Activated naive CD8-positive, alpha-beta T cell (primary cell): ENCODE data around the gene CPHXL.

ENCODE experiments used
- H3K27ac Mint-ChIP-seq: one replicate; pipeline ENCODE4 v1.8.0; 2021; ENCODE audit warnings: mixed read lengths
- H3K27me3 Mint-ChIP-seq: one replicate; pipeline ENCODE4 v1.8.0; 2021; ENCODE audit warnings: mixed read lengths
- H3K36me3 Mint-ChIP-seq: one replicate; pipeline ENCODE4 v1.8.0; 2021; ENCODE audit warnings: mixed read lengths
- H3K4me1 Mint-ChIP-seq: one replicate; pipeline ENCODE4 v1.8.0; 2021; ENCODE audit warnings: low read depth, mixed read lengths
- H3K4me3 Mint-ChIP-seq: one replicate; pipeline ENCODE4 v1.8.0; 2021; ENCODE audit warnings: mild to moderate bottlenecking, mixed read lengths
- H3K9me3 Mint-ChIP-seq: one replicate; pipeline ENCODE4 v1.8.0; 2021; ENCODE audit warnings: low read depth, mixed read lengths

The CPHXL gene

DNA sequence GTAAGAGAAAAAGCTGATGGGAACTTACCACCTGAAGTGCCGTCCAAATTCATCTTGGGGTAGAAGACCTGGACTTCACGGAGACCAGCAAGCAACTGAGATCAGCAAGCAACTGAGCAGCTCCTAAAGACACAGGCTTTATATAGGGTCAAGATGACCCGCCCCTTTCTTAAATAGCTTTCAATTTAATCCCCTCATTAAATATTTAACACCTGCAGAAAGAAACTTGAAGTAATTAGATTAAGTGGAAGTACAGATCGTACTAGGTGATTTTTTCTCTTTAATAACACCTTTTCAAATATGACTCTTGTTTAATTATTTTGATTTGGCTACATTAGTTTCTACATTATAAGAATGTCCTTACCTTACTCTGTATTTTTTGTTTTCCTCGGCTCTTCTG lies at the start of gene CPHXL:
Gene CPHXL (minus strand): TSS at position 101 of the 400 bp plus-strand sequence. CDS start 48 bp downstream, at position 53.
- no peak within 1 kb of the TSS for H3K27ac Mint-ChIP-seq
- no peaks in the 10 kb centered on the region for H3K4me1 Mint-ChIP-seq
- H3K9me3 Mint-ChIP-seq = peaks cover 7% of the 10 kb centered on the region
- no peak within 1 kb of the TSS for H3K4me3 Mint-ChIP-seq
- H3K36me3 Mint-ChIP-seq = no peaks in the 10 kb centered on the region
- peaks cover 1% of the 10 kb centered on the region for H3K27me3 Mint-ChIP-seq

DNA sequence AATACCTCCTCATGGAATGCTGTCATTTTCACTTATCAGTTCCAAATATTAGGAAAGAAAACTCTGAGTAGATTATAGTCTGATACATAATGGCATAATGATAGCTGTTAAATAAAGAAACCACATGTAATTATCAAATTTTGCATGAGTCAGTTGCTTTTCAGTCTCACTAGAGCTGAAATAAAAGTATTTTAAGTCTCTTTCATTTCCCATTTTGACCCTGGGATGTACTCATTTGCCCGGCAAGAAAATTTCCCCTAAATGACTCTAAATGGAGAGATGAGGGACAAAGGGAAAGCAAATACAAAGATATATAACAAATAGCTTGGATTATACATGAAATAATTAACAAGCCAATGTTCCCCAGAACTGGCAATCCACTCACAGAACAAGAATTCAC lies 47.9 kb upstream of the CPHXL start:
- H3K27me3 Mint-ChIP-seq = peaks cover 26% of the 10 kb centered on the region
- no peaks in the 10 kb centered on the region for H3K4me1 Mint-ChIP-seq

DNA sequence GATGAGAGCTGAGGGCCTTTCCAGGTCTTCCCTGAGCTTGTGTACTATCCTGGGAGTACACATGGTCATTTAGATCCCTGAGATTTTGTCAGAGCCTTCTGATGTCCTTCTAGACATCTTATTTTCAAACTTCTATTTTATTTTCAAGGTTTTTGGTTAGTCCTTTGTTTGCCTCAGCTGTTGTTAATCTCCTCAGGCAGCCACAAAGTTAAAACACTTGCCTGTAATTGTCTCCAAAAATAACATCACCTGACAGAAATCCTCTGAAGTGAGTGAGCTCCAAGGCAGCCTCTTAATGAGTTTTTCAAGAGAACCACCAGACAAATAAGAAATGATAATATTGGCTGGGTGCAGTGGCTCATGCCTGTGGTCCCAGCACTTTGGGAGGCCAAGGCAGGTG lies 43.8 kb upstream of the CPHXL start:
- no peak overlapping the region for H3K4me3 Mint-ChIP-seq
- H3K4me1 Mint-ChIP-seq = no peaks in the 10 kb centered on the region
- H3K27me3 Mint-ChIP-seq = peaks cover 15% of the 10 kb centered on the region
- no peaks in the 10 kb centered on the region for H3K9me3 Mint-ChIP-seq
- H3K36me3 Mint-ChIP-seq = no peaks in the 10 kb centered on the region
- H3K27ac Mint-ChIP-seq = no peak overlapping the region

More for the DNA sequence above, 47.9 kb upstream of the CPHXL start:
- Mint-ChIP-seq H3K9me3 (no peaks in the 10 kb centered on the region), H3K36me3 (no peaks in the 10 kb centered on the region), H3K4me3 (no peak overlapping the region), H3K27ac (no peak overlapping the region)

DNA sequence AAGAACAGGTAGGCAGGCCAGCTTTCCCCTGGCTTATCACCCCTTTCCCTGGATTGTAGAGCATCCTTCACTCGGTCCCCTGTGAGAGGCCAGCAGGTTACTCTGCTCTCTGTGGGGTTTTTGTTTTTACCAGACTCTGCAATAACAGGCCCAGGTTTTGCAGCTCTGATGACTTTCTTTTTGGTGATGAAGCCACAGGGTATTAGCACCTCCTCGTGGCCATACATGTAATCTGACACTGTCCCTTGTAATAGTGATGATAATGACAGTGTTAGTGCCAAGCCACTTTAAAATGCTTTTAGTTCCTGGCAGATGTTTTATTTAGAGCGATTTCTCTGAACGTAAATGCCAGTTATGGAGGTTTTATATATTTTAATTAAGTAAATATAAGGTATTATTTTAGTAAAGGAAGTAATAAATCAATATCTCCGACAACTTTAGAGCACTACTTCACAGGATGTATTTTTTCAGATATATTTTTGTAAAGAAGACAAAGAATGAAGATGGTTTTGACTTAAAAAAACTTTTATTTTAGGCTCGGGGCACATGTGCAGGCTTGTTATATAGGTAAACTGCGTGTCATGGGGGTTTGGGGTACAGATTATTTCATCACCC lies 38.0 kb upstream of the CPHXL start:
- Mint-ChIP-seq H3K4me1 (no peaks in the 10 kb centered on the region), H3K36me3 (no peaks in the 10 kb centered on the region), H3K4me3 (no peak overlapping the region), H3K27me3 (peaks cover 2% of the 10 kb centered on the region), H3K9me3 (no peaks in the 10 kb centered on the region), H3K27ac (no peak overlapping the region)

DNA sequence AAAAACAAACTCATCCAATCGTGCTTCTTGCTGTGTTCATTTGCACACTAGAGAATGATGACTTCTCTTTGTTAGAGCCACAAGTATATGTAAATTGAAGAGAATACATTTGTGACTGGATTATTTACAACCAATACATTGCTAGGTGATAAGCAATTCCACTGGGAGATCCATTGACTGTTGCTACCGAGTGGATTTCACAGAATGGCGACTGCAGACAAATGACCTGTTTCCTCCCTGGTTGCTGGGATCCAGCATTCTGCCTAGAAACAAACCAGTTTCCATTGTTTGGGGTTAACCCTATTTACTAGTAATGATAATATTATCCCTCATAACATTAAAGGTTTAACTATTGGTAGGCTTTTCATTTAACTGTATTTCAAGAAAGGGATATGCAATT lies 36.9 kb upstream of the CPHXL start:
- Mint-ChIP-seq H3K9me3 (no peaks in the 10 kb centered on the region), H3K4me1 (peaks cover under 1% of the 10 kb centered on the region), H3K27me3 (peaks cover 2% of the 10 kb centered on the region), H3K27ac (no peak overlapping the region), H3K4me3 (no peak overlapping the region), H3K36me3 (no peaks in the 10 kb centered on the region)

DNA sequence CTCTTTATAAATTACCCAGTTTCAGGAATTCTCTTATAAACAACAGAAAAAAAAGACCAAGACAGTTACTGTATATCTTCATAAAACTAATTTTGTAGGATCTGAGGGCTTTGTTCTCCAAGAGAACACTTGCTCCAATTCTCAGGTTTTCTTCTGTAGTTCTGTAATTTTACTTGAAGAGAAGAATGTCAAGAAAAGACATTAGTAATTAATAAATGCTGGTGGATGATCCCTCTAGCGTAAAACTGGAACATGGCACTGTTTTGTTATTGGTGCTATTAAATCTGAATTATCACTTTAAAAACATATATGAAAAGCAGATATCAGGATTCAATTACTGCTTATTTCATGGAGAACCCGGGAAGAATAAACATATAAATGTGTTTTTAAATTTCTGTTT lies 36.5 kb upstream of the CPHXL start:
- H3K27ac Mint-ChIP-seq = no peak overlapping the region
- no peaks in the 10 kb centered on the region for H3K36me3 Mint-ChIP-seq
- H3K9me3 Mint-ChIP-seq = no peaks in the 10 kb centered on the region
- peaks cover 1% of the 10 kb centered on the region for H3K4me1 Mint-ChIP-seq
- no peaks in the 10 kb centered on the region for H3K27me3 Mint-ChIP-seq
- no peak overlapping the region for H3K4me3 Mint-ChIP-seq

DNA sequence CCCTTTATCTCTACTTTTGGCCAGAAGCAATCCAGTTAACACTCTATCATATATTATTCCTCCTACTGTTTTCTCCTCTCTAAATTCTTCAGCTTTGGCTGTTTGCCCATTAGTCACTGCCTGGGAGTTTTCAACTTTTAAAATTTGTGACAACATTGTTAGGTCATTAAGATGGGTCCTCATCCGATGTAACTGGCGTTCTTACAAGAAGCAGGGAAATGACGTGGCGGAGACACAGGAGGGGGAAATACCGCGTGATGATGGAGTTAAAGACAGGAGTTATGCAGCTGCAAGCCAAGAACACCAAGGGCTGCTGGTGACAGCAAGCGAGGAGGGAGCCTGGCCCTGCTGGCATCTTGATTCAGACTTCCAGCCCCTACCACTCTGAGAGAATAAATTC lies 34.8 kb upstream of the CPHXL start:
- peaks cover 1% of the 10 kb centered on the region for H3K4me1 Mint-ChIP-seq
- no peaks in the 10 kb centered on the region for H3K36me3 Mint-ChIP-seq
- H3K9me3 Mint-ChIP-seq = no peaks in the 10 kb centered on the region
- no peak overlapping the region for H3K4me3 Mint-ChIP-seq
- no peak overlapping the region for H3K27ac Mint-ChIP-seq
- H3K27me3 Mint-ChIP-seq = no peaks in the 10 kb centered on the region

DNA sequence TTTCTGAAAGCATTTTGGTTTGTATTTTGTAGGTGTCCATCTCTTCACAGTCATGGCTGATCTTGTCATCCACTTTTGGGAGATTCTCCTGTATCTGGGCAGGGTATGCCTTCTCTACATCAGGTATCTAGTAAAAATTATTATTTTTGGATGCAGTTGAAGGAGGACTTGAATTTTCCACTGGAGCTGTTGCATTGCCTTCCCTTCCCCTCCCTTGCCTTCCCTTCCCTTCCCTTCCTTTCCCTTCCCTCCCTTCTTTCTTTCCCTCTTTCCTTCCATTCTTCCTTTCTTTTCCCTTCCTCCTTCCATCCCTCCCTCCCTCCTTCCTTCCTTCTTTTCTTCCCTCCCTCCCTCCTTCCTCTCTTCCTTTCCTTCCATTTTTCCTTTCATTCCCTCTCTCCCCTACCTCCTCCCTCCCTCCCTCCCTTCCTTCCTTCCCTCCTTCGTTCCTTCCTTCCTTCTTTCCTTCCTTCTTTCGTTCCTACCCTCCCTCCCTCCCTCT lies 33.8 kb upstream of the CPHXL start:
- Mint-ChIP-seq H3K27ac (no peak overlapping the region), H3K4me1 (peaks cover 1% of the 10 kb centered on the region), H3K27me3 (no peaks in the 10 kb centered on the region), H3K36me3 (no peaks in the 10 kb centered on the region), H3K4me3 (no peak overlapping the region), H3K9me3 (no peaks in the 10 kb centered on the region)

DNA sequence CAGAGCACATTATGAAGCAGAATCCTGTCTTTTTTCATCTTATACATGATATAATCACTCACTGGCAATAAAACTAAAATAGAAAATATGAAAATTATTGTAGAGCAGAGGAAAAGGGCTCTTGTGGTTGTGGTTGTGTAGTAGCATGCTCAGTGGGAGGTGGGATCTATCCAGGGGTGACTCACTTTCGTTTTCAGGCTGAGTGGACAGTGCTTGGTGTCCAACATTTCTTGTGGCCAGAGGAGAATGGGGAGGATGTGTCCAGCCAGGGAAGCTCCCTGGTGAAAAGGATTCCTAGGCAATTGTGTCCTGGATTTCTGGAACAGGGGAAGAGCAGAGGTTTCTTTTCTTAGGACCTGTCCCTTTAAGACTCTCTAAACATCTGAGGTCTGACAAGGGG lies 31.9 kb upstream of the CPHXL start:
- no peak overlapping the region for H3K27ac Mint-ChIP-seq
- no peaks in the 10 kb centered on the region for H3K9me3 Mint-ChIP-seq
- no peak overlapping the region for H3K4me3 Mint-ChIP-seq
- peaks cover 1% of the 10 kb centered on the region for H3K4me1 Mint-ChIP-seq
- no peaks in the 10 kb centered on the region for H3K36me3 Mint-ChIP-seq
- no peaks in the 10 kb centered on the region for H3K27me3 Mint-ChIP-seq

DNA sequence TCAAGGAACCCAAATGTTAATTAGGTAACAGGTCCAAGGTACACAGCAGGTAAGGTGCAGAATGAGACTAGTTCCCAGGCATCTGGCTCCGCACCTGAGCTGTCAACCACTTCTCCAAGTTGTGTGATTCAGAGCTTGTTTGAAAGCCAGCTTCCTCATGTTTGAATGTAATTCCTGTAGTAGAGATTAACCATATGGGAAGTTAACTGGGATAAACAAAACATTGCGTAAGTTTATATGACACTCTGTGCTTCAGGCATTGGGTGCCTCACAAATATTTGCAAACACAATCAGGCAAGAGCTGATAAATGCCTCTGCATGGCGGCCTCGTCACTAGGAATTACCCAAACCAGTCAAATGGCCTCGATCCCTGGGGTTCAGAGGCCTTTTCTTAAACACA lies 27.9 kb upstream of the CPHXL start:
- H3K27me3 Mint-ChIP-seq = peaks cover 2% of the 10 kb centered on the region
- no peak overlapping the region for H3K4me3 Mint-ChIP-seq
- H3K4me1 Mint-ChIP-seq = peaks cover 1% of the 10 kb centered on the region
- H3K27ac Mint-ChIP-seq = no peak overlapping the region
- H3K9me3 Mint-ChIP-seq = no peaks in the 10 kb centered on the region
- no peaks in the 10 kb centered on the region for H3K36me3 Mint-ChIP-seq

DNA sequence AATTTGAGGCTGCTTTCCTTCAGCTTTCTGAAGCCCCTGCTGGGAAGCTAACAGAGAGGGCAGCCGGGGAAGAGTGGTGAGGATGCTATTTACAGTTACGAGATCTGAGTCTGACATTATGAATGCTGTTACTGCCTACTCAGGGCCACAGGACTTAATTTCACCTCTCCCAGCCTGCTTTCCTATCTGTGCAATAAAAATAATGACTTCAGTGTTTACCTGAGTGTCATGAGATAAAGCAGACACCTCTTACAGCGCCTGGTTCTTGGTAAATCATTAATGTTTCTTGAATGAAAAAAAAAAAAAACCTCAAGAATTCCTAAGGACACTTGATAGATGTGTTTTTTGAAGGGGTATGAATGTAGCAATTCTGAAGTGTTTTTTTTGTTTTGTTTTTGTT lies 24.2 kb upstream of the CPHXL start:
- no peaks in the 10 kb centered on the region for H3K4me1 Mint-ChIP-seq
- H3K4me3 Mint-ChIP-seq = no peak overlapping the region
- H3K36me3 Mint-ChIP-seq = no peaks in the 10 kb centered on the region
- no peak overlapping the region for H3K27ac Mint-ChIP-seq
- H3K27me3 Mint-ChIP-seq = peaks cover 9% of the 10 kb centered on the region
- H3K9me3 Mint-ChIP-seq = no peaks in the 10 kb centered on the region

DNA sequence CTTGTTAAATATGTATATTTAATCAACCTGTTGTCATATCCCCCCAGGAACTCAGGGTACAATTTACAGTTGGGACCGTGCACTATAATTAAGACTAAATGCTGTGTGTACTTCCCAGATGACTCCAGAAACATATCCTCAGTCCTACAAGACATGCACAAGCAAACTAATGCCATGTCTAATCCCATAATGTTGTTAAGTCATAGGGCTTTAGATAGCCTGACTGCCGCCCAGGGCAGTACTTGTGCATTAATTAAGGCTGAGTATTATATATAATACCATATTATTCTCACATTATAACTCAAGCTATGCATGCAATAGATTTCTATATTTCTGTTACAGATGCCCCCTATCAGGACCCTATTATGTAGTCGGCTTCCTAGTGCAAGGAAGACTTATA lies 20.1 kb upstream of the CPHXL start:
- Mint-ChIP-seq H3K4me3 (no peak overlapping the region), H3K4me1 (no peaks in the 10 kb centered on the region), H3K9me3 (peaks cover 12% of the 10 kb centered on the region), H3K27ac (no peak overlapping the region), H3K36me3 (peaks cover 11% of the 10 kb centered on the region), H3K27me3 (peaks cover 18% of the 10 kb centered on the region)

DNA sequence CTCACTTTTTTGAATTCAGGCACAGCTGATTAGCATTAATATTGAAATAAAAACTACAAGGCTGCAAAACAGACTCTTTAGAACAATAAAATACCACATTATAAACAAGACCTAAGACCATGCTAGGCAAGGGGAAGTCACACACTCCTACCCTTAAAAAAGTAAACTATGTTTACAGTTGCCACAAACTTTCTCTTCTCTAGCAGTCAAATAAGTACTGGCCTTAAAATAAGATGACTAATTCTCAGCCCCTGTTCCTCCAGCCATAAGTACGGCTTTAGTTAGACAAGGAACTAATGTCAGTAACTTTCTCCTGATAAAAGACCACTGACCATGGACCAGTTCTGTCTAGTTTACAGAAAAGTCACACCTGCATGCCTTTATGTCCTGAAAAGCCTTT lies 19.5 kb upstream of the CPHXL start:
- Mint-ChIP-seq H3K36me3 (peaks cover 11% of the 10 kb centered on the region), H3K4me3 (no peak overlapping the region), H3K27me3 (peaks cover 21% of the 10 kb centered on the region), H3K4me1 (no peaks in the 10 kb centered on the region), H3K9me3 (peaks cover 12% of the 10 kb centered on the region), H3K27ac (no peak overlapping the region)

DNA sequence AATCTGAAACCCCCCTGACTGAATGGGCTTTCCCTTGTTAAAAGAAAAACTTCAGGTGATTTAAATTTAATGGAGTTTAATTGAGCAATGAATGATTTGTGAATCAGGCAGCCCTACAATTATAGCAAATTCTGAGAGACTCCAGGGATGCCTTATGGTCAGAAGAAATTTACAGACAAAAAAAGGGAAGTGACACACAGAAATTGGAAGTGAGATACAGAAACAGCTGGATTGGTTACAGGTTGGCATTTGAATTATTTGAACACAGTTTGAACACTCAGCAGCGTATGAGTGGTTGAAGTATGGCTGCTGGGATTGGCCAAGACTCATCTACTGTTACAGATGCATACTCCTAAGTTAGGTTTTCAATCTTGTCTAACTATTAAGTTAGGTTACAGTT lies 19.0 kb upstream of the CPHXL start:
- H3K36me3 Mint-ChIP-seq = peaks cover 11% of the 10 kb centered on the region
- H3K4me3 Mint-ChIP-seq = no peak overlapping the region
- H3K9me3 Mint-ChIP-seq = peaks cover 12% of the 10 kb centered on the region
- H3K4me1 Mint-ChIP-seq = no peaks in the 10 kb centered on the region
- H3K27me3 Mint-ChIP-seq = peaks cover 22% of the 10 kb centered on the region
- H3K27ac Mint-ChIP-seq = no peak overlapping the region

DNA sequence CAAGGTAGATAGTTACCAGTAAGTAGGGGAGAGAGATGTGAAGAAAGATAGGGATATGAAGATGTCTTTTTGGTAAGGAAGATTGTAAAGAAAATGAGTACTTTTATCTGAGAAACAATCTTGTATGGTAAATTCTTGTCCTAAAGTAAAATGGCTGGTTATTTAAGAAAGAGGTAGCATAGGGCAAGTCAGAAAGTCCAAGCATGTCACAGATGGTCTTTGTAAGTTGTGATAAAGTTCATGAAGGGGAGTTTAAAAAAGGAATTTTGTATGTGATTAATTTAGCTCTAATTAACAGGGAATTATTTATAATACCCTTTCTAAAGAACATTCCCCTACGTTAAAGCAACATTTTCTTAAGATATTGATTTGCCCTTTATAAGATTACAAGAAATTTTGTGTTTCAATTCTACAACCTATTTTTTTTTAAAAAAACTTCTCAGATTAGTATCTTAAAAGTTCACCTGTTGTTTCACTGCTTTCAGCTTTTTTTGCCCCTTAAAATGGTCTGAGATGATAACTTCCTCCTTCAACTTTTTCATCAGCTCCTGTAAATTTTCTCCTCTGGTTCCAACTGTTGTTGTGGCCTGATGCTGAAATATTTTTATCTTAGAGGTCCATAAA lies 16.2 kb upstream of the CPHXL start:
- H3K27ac Mint-ChIP-seq = no peak overlapping the region
- peaks cover 11% of the 10 kb centered on the region for H3K36me3 Mint-ChIP-seq
- H3K9me3 Mint-ChIP-seq = peaks cover 12% of the 10 kb centered on the region
- H3K4me3 Mint-ChIP-seq = no peak overlapping the region
- H3K4me1 Mint-ChIP-seq = no peaks in the 10 kb centered on the region
- peaks cover 13% of the 10 kb centered on the region for H3K27me3 Mint-ChIP-seq
